CD4-positive, alpha-beta memory T cell (primary cell): Measurements from ENCODE around the gene QKI. TPM values are rescaled to one million over a fixed set of nuclear protein-coding genes. Genes with fewer than 3 reads are reported as not detected.

Source experiments
- CTCF ChIA-PET: fragments of 350-600 bp; sonication (Branson Sonifier 250); formaldehyde crosslinking; loops from one replicate; lab custom pipeline; 2021; ENCODE audit warnings: inconsistent platforms; ENCODE audit not compliant: partially characterized antibody; lab: Charles Lee
- POLR2A ChIA-PET: fragments of 350-600 bp; sonication (Branson Sonifier 250); formaldehyde crosslinking; loops from one replicate; lab custom pipeline; 2021; ENCODE audit not compliant: partially characterized antibody; lab: Charles Lee
- DNase-seq, 5 donors: peaks; one replicate each; pipeline versions ENCODE4 v3.0.0 to v3.0.0-alpha.2; 2020 to 2022; ENCODE audit warnings: mixed read lengths in 1 of 5
- H3K27ac ChIP-seq: one replicate; pipeline ENCODE4 v1.7.0; 2013; ENCODE audit warnings: low read depth, low read length
- H3K27me3 ChIP-seq: 2 replicates; pipeline ENCODE4 v1.7.0; 2013; ENCODE audit warnings: mild to moderate bottlenecking, low read length, moderate library complexity; ENCODE audit not compliant: insufficient read depth
- H3K36me3 ChIP-seq: 2 replicates; pipeline ENCODE4 v1.7.0; 2013; ENCODE audit warnings: mild to moderate bottlenecking, low read length, moderate library complexity; ENCODE audit not compliant: insufficient read depth
- H3K4me1 ChIP-seq: 2 replicates; pipeline ENCODE4 v1.7.0; 2013; ENCODE audit warnings: mild to moderate bottlenecking, low read length, moderate library complexity; ENCODE audit not compliant: insufficient read depth
- H3K4me3 ChIP-seq, 2 donors: one replicate each; pipeline ENCODE4 v1.7.0; 2013; ENCODE audit warnings: low read length in 2 of 2, mild to moderate bottlenecking in 1 of 2
- H3K9me3 ChIP-seq, 2 donors: one replicate each; pipeline ENCODE4 v1.7.0; 2013; ENCODE audit warnings: low read length in 2 of 2, control low read depth in 1 of 2; ENCODE audit not compliant: control insufficient read depth in 1 of 2
- H3K27ac Mint-ChIP-seq, 7 donors: one replicate each; pipeline ENCODE4 v1.8.0; 2020 to 2021; ENCODE audit warnings: mixed read lengths in 7 of 7, mild to moderate bottlenecking in 6 of 7, inconsistent platforms in 3 of 7, moderate library complexity in 3 of 7
- H3K27me3 Mint-ChIP-seq, 2 donors: one replicate each; pipeline ENCODE4 v1.8.0; 2020 to 2021; ENCODE audit warnings: mixed read lengths in 2 of 2
- H3K36me3 Mint-ChIP-seq, 2 donors: one replicate each; pipeline ENCODE4 v1.8.0; 2020 to 2021; ENCODE audit warnings: mixed read lengths in 2 of 2, inconsistent platforms in 1 of 2, mild to moderate bottlenecking in 1 of 2
- H3K4me1 Mint-ChIP-seq, 4 donors: one replicate each; pipeline ENCODE4 v1.8.0; 2020 to 2021; ENCODE audit warnings: mixed read lengths in 4 of 4, mild to moderate bottlenecking in 1 of 4
- H3K4me3 Mint-ChIP-seq, 8 donors: one replicate each; pipeline ENCODE4 v1.8.0; 2020 to 2021; ENCODE audit warnings: mixed read lengths in 8 of 8, mild to moderate bottlenecking in 7 of 8, moderate library complexity in 6 of 8, inconsistent platforms in 3 of 8
- H3K9me3 Mint-ChIP-seq, 8 donors: one replicate each; pipeline ENCODE4 v1.8.0; 2020 to 2021; ENCODE audit warnings: mixed read lengths in 8 of 8, mild to moderate bottlenecking in 5 of 8, inconsistent platforms in 3 of 8, moderate library complexity in 1 of 8
- intact Hi-C: fragments of 100-400 bp; cut with micrococcal nuclease; formaldehyde crosslinking; loops from one replicate; pipeline ENCODE4 v1.15.1; 2023
- polyA plus RNA-seq, 2 donors: library from polyadenylated mRNA; unstranded; fragments of 300-500 nt; fragmentation: Illumina TruSeq; gene quantifications; one replicate each; pipeline ENCODE4 v1.2.3, GENCODE V29; 2021
- total RNA-seq, 2 experiments: library from RNA; stranded (reverse); gene quantifications; one replicate each; pipeline ENCODE4 v1.2.3, GENCODE V29; 2021

QKI gene
- total and polyA plus RNA-seq, 4 experiments from 2014 or later = 7.7 to 66.4 (median 46.3) TPM

- H3K27ac ChIP-seq = no peak overlapping the region
- no peak overlapping the region for H3K4me3 ChIP-seq
- ChIA-PET POLR2A (no interaction called here), CTCF (no interaction called here)
- H3K27me3 ChIP-seq = no peaks in the 10 kb centered on the region
- H3K36me3 ChIP-seq = no peaks in the 10 kb centered on the region
- no peak for DNase-seq
- Mint-ChIP-seq H3K4me3 (no peak overlapping the region), H3K4me1 (peaks cover 0 to 4% (median 0%) of the 10 kb centered on the region in 4 donors), H3K9me3 (no peaks in the 10 kb centered on the region), H3K27ac (peak overlapping the region in 1 of 7 donors; percentile 74), H3K27me3 (no peaks in the 10 kb centered on the region), H3K36me3 (peaks cover 13 to 15% of the 10 kb centered on the region in 2 donors)
- no peaks in the 10 kb centered on the region for H3K9me3 ChIP-seq
- no peaks in the 10 kb centered on the region for H3K4me1 ChIP-seq
- intact Hi-C loops = no loop called here
Observed at GRCh38 chr6:163576114-163576513, 161.6 kb downstream of the QKI start.

GRCh38 chr6:163577404-163577803 lies 162.9 kb downstream of the QKI start:
- intact Hi-C loops = no loop called here
- no peak overlapping the region for H3K27ac Mint-ChIP-seq

GRCh38 chr6:163579111-163579879 lies 164.8 kb downstream of the QKI start:
- Histone ChIP-seq H3K9me3 (no peaks in the 10 kb centered on the region), H3K4me1 (no peaks in the 10 kb centered on the region), H3K4me3 (no peak overlapping the region), H3K27ac (no peak overlapping the region), H3K36me3 (no peaks in the 10 kb centered on the region), H3K27me3 (no peaks in the 10 kb centered on the region)
- POLR2A ChIA-PET = no interaction called here
- DNase-seq = no peak
- intact Hi-C loops = no loop called here
- Mint-ChIP-seq H3K27me3 (peaks cover 0 to 1% of the 10 kb centered on the region in 2 donors), H3K36me3 (peaks cover 0 to 1% of the 10 kb centered on the region in 2 donors), H3K9me3 (no peaks in the 10 kb centered on the region), H3K4me1 (peaks cover 0 to 5% (median 0%) of the 10 kb centered on the region in 4 donors), H3K4me3 (no peak overlapping the region), H3K27ac (no peak overlapping the region)
- CTCF ChIA-PET = no interaction called here

More at GRCh38 chr6:163577404-163577803, 162.9 kb downstream of the QKI start:
- H3K27me3 ChIP-seq = no peaks in the 10 kb centered on the region
- H3K4me3 ChIP-seq = no peak overlapping the region
- H3K27ac ChIP-seq = no peak overlapping the region
- peaks cover 0 to 4% (median 0%) of the 10 kb centered on the region in 4 donors for H3K4me1 Mint-ChIP-seq
- H3K9me3 Mint-ChIP-seq = no peaks in the 10 kb centered on the region
- H3K9me3 ChIP-seq = no peaks in the 10 kb centered on the region
- H3K27me3 Mint-ChIP-seq = no peaks in the 10 kb centered on the region
- H3K36me3 ChIP-seq = no peaks in the 10 kb centered on the region
- peaks cover 6 to 8% of the 10 kb centered on the region in 2 donors for H3K36me3 Mint-ChIP-seq
- CTCF ChIA-PET = no interaction called here
- H3K4me1 ChIP-seq = no peaks in the 10 kb centered on the region
- H3K4me3 Mint-ChIP-seq = no peak overlapping the region
- DNase-seq = no peak
- POLR2A ChIA-PET = no interaction called here

GRCh38 chr6:163579880-163580295 lies 165.4 kb downstream of the QKI start:
- no peak overlapping the region for H3K27ac Mint-ChIP-seq
- Histone ChIP-seq H3K36me3 (no peaks in the 10 kb centered on the region), H3K27ac (no peak overlapping the region), H3K4me1 (no peaks in the 10 kb centered on the region), H3K9me3 (no peaks in the 10 kb centered on the region), H3K4me3 (no peak overlapping the region), H3K27me3 (no peaks in the 10 kb centered on the region)
- H3K27me3 Mint-ChIP-seq = peaks cover 0 to 1% of the 10 kb centered on the region in 2 donors
- no peak overlapping the region for H3K4me3 Mint-ChIP-seq
- no peak for DNase-seq
- ChIA-PET POLR2A (no interaction called here), CTCF (no interaction called here)
- no peaks in the 10 kb centered on the region for H3K9me3 Mint-ChIP-seq
- peaks cover 0 to 5% (median 0%) of the 10 kb centered on the region in 4 donors for H3K4me1 Mint-ChIP-seq
- intact Hi-C loops = no loop called here
- H3K36me3 Mint-ChIP-seq = no peaks in the 10 kb centered on the region

GRCh38 chr6:163580311-163581030 lies 166.0 kb downstream of the QKI start:
- Mint-ChIP-seq H3K4me1 (peaks cover 0 to 5% (median 0%) of the 10 kb centered on the region in 4 donors), H3K36me3 (no peaks in the 10 kb centered on the region), H3K9me3 (no peaks in the 10 kb centered on the region), H3K27ac (no peak overlapping the region), H3K27me3 (peaks cover 0 to 1% of the 10 kb centered on the region in 2 donors), H3K4me3 (no peak overlapping the region)
- H3K27me3 ChIP-seq = no peaks in the 10 kb centered on the region
- H3K9me3 ChIP-seq = no peaks in the 10 kb centered on the region
- no peak overlapping the region for H3K4me3 ChIP-seq
- no peak for DNase-seq
- ChIA-PET CTCF (no interaction called here), POLR2A (no interaction called here)
- no peaks in the 10 kb centered on the region for H3K4me1 ChIP-seq
- intact Hi-C loops = no loop called here
- no peaks in the 10 kb centered on the region for H3K36me3 ChIP-seq
- H3K27ac ChIP-seq = no peak overlapping the region

GRCh38 chr6:163583558-163583957 lies 169.0 kb downstream of the QKI start:
- peaks cover 5 to 9% of the 10 kb centered on the region in 2 donors for H3K27me3 Mint-ChIP-seq
- peaks cover 0 to 5% (median 0%) of the 10 kb centered on the region in 4 donors for H3K4me1 Mint-ChIP-seq
- H3K9me3 Mint-ChIP-seq = peaks cover 0 to 2% (median 0%) of the 10 kb centered on the region in 8 donors
- no peak for DNase-seq
- Histone ChIP-seq H3K27me3 (no peaks in the 10 kb centered on the region), H3K4me1 (no peaks in the 10 kb centered on the region), H3K9me3 (no peaks in the 10 kb centered on the region), H3K4me3 (no peak overlapping the region), H3K36me3 (no peaks in the 10 kb centered on the region), H3K27ac (no peak overlapping the region)
- peak overlapping the region in 1 of 7 donors; percentile 39 for H3K27ac Mint-ChIP-seq
- no peak overlapping the region for H3K4me3 Mint-ChIP-seq
- ChIA-PET POLR2A (no interaction called here), CTCF (no interaction called here)
- intact Hi-C loops = no loop called here
- no peaks in the 10 kb centered on the region for H3K36me3 Mint-ChIP-seq

GRCh38 chr6:163585932-163586437 lies 171.5 kb downstream of the QKI start:
- no peaks in the 10 kb centered on the region for H3K36me3 Mint-ChIP-seq
- POLR2A ChIA-PET = no interaction called here
- Histone ChIP-seq H3K4me1 (no peaks in the 10 kb centered on the region), H3K9me3 (no peaks in the 10 kb centered on the region), H3K27ac (no peak overlapping the region), H3K36me3 (no peaks in the 10 kb centered on the region), H3K27me3 (no peaks in the 10 kb centered on the region), H3K4me3 (no peak overlapping the region)
- CTCF ChIA-PET = no interaction called here
- peaks cover 7 to 9% of the 10 kb centered on the region in 2 donors for H3K27me3 Mint-ChIP-seq
- DNase-seq = no peak
- H3K27ac Mint-ChIP-seq = no peak overlapping the region
- H3K9me3 Mint-ChIP-seq = peaks cover 0 to 13% (median 6%) of the 10 kb centered on the region in 8 donors
- intact Hi-C loops = no loop called here
- no peak overlapping the region for H3K4me3 Mint-ChIP-seq
- peaks cover 0 to 1% (median 0%) of the 10 kb centered on the region in 4 donors for H3K4me1 Mint-ChIP-seq
